PFSK-1 (cell line): Measurements from ENCODE around the gene ACTC1.

ENCODE experiments used
- FOXP2 ChIP-seq: optimal IDR thresholded peaks from 2 replicates; pipeline ENCODE3; 2011; ENCODE audit warnings: borderline replicate concordance, control low read depth, inconsistent platforms; ENCODE audit not compliant: insufficient read depth; ENCODE audit errors: extremely low read length, extremely low read depth
- POLR2AphosphoS5 ChIP-seq: IDR thresholded peaks from 2 replicates; pipeline ENCODE4 v1.6.1; 2012; ENCODE audit warnings: low read depth, mild to moderate bottlenecking, control low read depth, low read length, moderate library complexity
- SIN3A ChIP-seq: IDR thresholded peaks from 2 replicates; pipeline ENCODE4 v1.6.1; 2012; ENCODE audit warnings: mild to moderate bottlenecking, low read length, moderate library complexity, borderline replicate concordance; ENCODE audit not compliant: insufficient read depth
- TAF1 ChIP-seq: IDR thresholded peaks from 2 replicates; pipeline ENCODE4 v1.6.1; 2012; ENCODE audit warnings: low read length, control low read depth, borderline replicate concordance; ENCODE audit not compliant: insufficient read depth
- TF ChIP-seq, protein P1 (sequence below), 2 experiments: IDR thresholded peaks; 2 replicates each; pipeline versions ENCODE4 v1.6.1 to v1.8.0; 2011 to 2012; ENCODE audit warnings: low read depth in 2 of 2, low read length in 2 of 2, control low read depth in 1 of 2, inconsistent platforms in 1 of 2, mild to moderate bottlenecking in 1 of 2, moderate library complexity in 1 of 2; ENCODE audit not compliant: insufficient read depth in 1 of 2

The ACTC1 gene

DNA sequence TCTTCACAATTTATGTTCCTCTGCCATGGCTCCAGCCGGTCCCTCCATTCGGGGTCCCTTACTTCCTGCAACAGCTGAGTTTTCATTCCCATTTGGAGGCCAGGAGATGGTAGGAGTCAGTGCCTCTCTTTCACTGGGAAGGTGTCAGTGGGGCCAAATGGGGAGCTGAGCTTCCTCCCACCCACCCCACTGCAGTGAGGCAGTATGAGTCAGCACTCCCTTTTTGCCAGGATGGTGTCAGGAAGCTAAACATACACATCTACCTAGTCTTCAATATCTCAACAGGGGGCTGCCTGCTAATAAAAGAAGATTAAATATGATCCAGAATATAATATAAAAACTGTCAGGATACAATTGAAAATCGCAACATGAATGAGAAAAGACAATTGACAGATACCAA lies 12.7 kb upstream of the ACTC1 start:
- TF ChIP-seq TAF1 (no peak), SIN3A (no peak), POLR2AphosphoS5 (no peak), FOXP2 (no peak)
- TF ChIP-seq, protein P1, sequence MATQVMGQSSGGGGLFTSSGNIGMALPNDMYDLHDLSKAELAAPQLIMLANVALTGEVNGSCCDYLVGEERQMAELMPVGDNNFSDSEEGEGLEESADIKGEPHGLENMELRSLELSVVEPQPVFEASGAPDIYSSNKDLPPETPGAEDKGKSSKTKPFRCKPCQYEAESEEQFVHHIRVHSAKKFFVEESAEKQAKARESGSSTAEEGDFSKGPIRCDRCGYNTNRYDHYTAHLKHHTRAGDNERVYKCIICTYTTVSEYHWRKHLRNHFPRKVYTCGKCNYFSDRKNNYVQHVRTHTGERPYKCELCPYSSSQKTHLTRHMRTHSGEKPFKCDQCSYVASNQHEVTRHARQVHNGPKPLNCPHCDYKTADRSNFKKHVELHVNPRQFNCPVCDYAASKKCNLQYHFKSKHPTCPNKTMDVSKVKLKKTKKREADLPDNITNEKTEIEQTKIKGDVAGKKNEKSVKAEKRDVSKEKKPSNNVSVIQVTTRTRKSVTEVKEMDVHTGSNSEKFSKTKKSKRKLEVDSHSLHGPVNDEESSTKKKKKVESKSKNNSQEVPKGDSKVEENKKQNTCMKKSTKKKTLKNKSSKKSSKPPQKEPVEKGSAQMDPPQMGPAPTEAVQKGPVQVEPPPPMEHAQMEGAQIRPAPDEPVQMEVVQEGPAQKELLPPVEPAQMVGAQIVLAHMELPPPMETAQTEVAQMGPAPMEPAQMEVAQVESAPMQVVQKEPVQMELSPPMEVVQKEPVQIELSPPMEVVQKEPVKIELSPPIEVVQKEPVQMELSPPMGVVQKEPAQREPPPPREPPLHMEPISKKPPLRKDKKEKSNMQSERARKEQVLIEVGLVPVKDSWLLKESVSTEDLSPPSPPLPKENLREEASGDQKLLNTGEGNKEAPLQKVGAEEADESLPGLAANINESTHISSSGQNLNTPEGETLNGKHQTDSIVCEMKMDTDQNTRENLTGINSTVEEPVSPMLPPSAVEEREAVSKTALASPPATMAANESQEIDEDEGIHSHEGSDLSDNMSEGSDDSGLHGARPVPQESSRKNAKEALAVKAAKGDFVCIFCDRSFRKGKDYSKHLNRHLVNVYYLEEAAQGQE (IDR thresholded peaks at IDR 0.05; ENCODE audit: insufficient read depth in 1 of 2, low read depth in 2 of 2, low read length in 2 of 2), result no peak

DNA sequence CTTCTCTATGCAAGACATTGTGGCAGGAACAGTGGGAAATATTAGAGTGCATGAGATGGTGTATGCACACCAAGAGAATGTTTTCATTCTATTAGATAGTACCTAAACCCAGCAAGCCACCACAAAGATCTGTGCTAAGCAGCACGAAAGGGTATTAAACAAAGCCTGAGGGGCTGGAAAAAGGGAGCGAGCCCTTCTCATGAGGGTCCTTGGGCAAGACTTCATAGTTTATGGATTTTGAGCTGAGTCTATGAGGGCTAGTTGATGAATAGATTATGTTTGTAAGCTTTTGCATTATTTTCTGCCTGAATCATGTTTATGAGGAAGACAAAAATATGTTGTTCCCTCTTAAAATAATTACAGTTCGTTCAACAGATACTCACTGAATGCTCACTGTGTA lies 9.4 kb upstream of the ACTC1 start:
- TF ChIP-seq FOXP2 (no peak), SIN3A (no peak), TAF1 (no peak)
- TF ChIP-seq, protein P1 (IDR thresholded peaks at IDR 0.05; ENCODE audit: insufficient read depth in 1 of 2, low read depth in 2 of 2, low read length in 2 of 2), result no peak

DNA sequence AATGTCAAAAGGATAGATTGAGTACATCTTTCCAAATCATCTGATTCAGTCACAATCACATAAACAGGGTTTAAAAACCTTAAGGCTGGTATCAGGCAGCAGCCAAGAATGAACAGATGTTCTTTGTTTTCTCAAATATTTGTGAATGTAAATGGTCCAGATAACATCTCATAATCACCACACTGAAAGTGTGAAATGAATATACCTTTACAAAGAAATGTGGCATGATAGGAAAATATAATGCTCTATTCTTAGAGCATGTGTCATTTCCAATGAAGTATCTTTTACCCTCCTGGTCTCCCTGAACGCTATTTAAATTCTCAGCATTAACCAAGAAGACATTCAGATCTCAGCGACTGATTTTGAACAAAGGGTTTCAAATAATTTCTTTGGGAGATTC lies 8.8 kb upstream of the ACTC1 start:
- TF ChIP-seq TAF1 (no peak), FOXP2 (no peak)

DNA sequence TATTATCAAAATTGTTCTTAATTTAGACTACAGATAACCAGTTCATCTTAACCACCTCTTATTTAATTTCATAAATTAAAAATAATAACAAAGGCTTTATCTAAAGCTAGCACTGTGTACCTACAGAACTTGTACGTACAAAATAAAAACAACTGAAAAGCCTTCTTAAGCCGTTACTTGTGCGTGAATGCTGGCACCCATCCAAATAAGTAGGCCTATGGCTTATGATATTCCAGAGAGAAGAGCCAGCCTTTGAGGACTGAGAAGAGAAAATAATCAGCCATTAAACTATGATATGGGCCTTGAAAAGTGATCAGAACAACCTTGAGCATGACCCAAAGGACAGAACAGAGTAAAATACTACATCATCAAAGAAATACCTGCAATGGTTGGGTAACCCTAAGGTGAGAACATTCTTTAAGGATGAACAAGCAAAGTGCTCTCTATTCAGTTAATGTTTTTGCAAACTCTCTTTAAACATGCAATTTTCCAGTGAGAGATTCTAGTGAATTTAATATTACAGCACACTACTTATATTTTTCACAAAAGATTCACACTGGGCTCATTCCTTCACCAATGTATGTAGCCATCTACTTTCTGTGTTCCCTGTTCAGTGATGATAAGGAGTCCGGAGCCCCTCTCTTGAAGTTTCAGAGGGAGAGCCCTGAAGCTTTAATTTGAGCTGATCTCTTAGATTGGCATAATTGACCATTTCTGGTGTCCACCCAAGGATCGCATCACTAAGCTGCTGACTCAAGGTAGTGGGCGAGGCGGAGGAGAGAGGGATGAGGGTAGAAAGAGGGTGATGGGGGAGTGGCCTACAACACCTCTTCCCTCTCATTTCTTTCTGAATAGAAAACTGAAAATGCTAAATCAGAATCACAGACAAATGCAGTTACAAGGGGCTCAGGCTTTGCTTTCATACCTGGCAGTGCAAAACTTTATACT lies 7.7 kb upstream of the ACTC1 start:
- TF ChIP-seq, protein P1 (IDR thresholded peaks at IDR 0.05; ENCODE audit: insufficient read depth in 1 of 2, low read depth in 2 of 2, low read length in 2 of 2), result no peak
- TF ChIP-seq SIN3A (no peak), TAF1 (no peak), FOXP2 (no peak)

DNA sequence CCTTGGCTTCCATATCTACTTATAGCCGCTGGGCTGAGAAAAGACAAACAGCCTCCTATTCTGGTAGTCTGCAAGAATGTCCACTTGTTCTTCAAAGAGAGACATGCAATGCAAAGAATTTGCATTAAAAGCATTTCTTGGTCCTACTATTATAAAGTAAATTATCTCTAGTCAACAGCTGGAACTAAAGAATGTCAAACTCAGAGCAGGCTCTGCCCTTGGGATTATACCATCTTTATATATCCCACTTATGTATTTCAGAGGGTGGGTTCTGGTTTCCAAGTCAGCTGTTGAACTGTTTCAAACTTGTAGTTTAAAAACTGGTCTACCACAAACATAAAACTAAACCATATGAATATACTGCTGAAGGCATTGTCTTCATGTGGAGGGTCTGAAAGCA lies 7.0 kb upstream of the ACTC1 start:
- TF ChIP-seq FOXP2, result no peak
- TF ChIP-seq TAF1, result no peak
- TF ChIP-seq POLR2AphosphoS5, result no peak
- TF ChIP-seq SIN3A, result no peak
